ENCODE measurements around the gene RANBP1. TPM values are rescaled to one million over a fixed set of nuclear protein-coding genes. Genes with fewer than 3 reads are reported as not detected.

Gene RANBP1
- total and polyA plus RNA-seq, 2 of the 8 experiments (the other 6 are each of a cell fraction or from before 2014, with no cell fraction given): 343 to 484 TPM

GRCh38 chr22:20129747-20130014 lies 13.8 kb downstream of the RANBP1 start:
- Histone ChIP-seq H4K8ac (ENCODE audit: extremely low read depth, insufficient read depth, low read length) (0 out of 2 replicates have a peak overlapping the region, but pooled peaks have one; percentile 53), H3K56ac (replicated peaks; ENCODE audit: insufficient read length, low read depth, low read length) (no peak overlapping the region), H4K20me1 (replicated peaks in 1 of 2; ENCODE audit: control insufficient read depth in 1 of 2, insufficient read depth in 2 of 2, low read length in 2 of 2) (peaks cover 18 to 31% of the 10 kb centered on the region in 2 experiments), H2BK12ac (ENCODE audit: low read depth, low read length) (no peak overlapping the region), H3K23me2 (ENCODE audit: low read depth, low read length) (peaks cover 7% of the 10 kb centered on the region; the same call in 1 of the 2 replicates), H2BK15ac (ENCODE audit: low read length) (no peak overlapping the region), H4K91ac (replicated peaks; ENCODE audit: insufficient read length, low read length) (no peak overlapping the region), H2BK5ac (ENCODE audit: low read depth, low read length) (0 out of 2 replicates have a peak overlapping the region, but pooled peaks have one; percentile 16), H2AFZ (ENCODE audit: low read length) (no peak overlapping the region), H2AK5ac (ENCODE audit: low read depth, low read length) (no peak overlapping the region), H3K4ac (replicated peaks; ENCODE audit: insufficient read length, low read depth, low read length) (no peak overlapping the region), H2BK120ac (replicated peaks; ENCODE audit: low read depth, low read length) (no peak overlapping the region), H3K14ac (ENCODE audit: insufficient read length) (no peak overlapping the region), H3K27me3 (replicated peaks in 1 of 4; ENCODE audit: control insufficient read depth in 3 of 4, extremely low read depth in 1 of 4, insufficient read depth in 3 of 4, low read length in 3 of 4) (no peaks in the 10 kb centered on the region; a peak in 2 of 7 replicates), H3K4me2 (ENCODE audit: insufficient read depth in 1 of 2, low read depth in 2 of 2, low read length in 2 of 2) (no peak overlapping the region), H3K36me3 (ENCODE audit: control insufficient read depth in 2 of 4, insufficient read depth in 4 of 4, low read length in 3 of 4) (peaks cover 20 to 34% (median 22%) of the 10 kb centered on the region in 4 experiments; a peak in 7 of 8 replicates), H2BK20ac (ENCODE audit: low read length) (no peak overlapping the region), H3K23ac (ENCODE audit: insufficient read length) (no peak overlapping the region), H3K79me1 (ENCODE audit: low read depth, low read length) (no peaks in the 10 kb centered on the region; the same call in 1 of the 2 replicates), H3K27ac (ENCODE audit: low read depth, low read length) (no peak overlapping the region), H3K4me1 (replicated peaks in 1 of 4; ENCODE audit: control insufficient read depth in 3 of 4, insufficient read depth in 4 of 4, low read length in 3 of 4) (peaks cover 0 to 12% (median 7%) of the 10 kb centered on the region in 4 experiments; a peak in 4 of 7 replicates), H3K4me3 (ENCODE audit: extremely low read depth in 1 of 4, insufficient read depth in 2 of 4, low read depth in 3 of 4, low read length in 4 of 4) (no peak overlapping the region), H3K18ac (ENCODE audit: extremely low read depth, low read length) (no peak overlapping the region), H3K9me3 (ENCODE audit: insufficient read depth in 2 of 2, low read depth in 1 of 2, low read length in 1 of 2) (no peaks in the 10 kb centered on the region), H3K79me2 (ENCODE audit: control insufficient read depth in 1 of 2, insufficient read depth in 2 of 2, low read length in 2 of 2) (peaks cover 0 to 12% of the 10 kb centered on the region in 2 experiments; a peak in 1 of 4 replicates), H4K5ac (ENCODE audit: insufficient read length, low read depth, low read length) (no peak overlapping the region), H3K9ac (replicated peaks in 1 of 4; ENCODE audit: extremely low read depth in 1 of 4, low read depth in 3 of 4, low read length in 3 of 4) (no peak overlapping the region)
- no peak for DNase-seq (ENCODE audit: low read depth in 1 of 2, low spot score in 2 of 2)
- CTCF ChIA-PET (ENCODE audit: partially characterized antibody): interaction anchor here (0.6 to 2.6 kb wide), 8 partner anchors 8 to 166 kb away, joined by 3 to 18 read pairs (median 5); partner anchors contain the start of gene TRMT2A
- TF ChIP-seq SRF (IDR thresholded peaks at IDR 0.05; ENCODE audit: low read depth, low read length) (no peak), YY1 (IDR thresholded peaks at IDR 0.05; ENCODE audit: low read depth, low read length) (peak; percentile 25; the same call in 1 of the 2 replicates)
- 88% methylated on average over 3 of the region's 3 CpGs; no CpG with 5 or more reads in 1 of the 2 experiments for WGBS, 2 experiments (ENCODE audit: extremely low coverage in 1 of 2, insufficient coverage in 1 of 2, insufficient read length in 1 of 2, insufficient replicate concordance in 2 of 2, low coverage in 1 of 2, low lambda C conversion rate in 2 of 2, missing lambda C conversion rate in 1 of 2)
- no peak for FAIRE-seq
- POLR2A ChIA-PET (ENCODE audit: partially characterized antibody): interaction anchor here (0.9 to 8.3 kb wide), 13 partner anchors 8 to 155 kb away, joined by 3 to 223 read pairs (median 8); partner anchors contain the start of genes DGCR8, RANBP1 and TRMT2A

Measured in H1 (cell line).